Vagina (tissue), 2 donors: ENCODE results near the gene ABHD2.

ENCODE experiments used
- CTCF ChIP-seq, 3 experiments: fragments of 450-650 bp in 2 of 3; fragments of 200-600 bp in 1 of 3; sonication (generic) in 1 of 3; IDR thresholded peaks; one replicate each; pipeline ENCODE4 v1.5.1; 2017 to 2019; ENCODE audit warnings: antibody characterized with exemption in 3 of 3, mild to moderate bottlenecking in 2 of 3, moderate library complexity in 2 of 3
- POLR2AphosphoS5 ChIP-seq, 2 donors: sonication (generic); formaldehyde crosslinking; IDR thresholded peaks; one replicate each; pipeline ENCODE4 v1.9.0; 2017; ENCODE audit warnings: antibody characterized with exemption in 2 of 2, mild to moderate bottlenecking in 2 of 2, low read depth in 1 of 2; ENCODE audit not compliant: insufficient read depth in 1 of 2

DNA sequence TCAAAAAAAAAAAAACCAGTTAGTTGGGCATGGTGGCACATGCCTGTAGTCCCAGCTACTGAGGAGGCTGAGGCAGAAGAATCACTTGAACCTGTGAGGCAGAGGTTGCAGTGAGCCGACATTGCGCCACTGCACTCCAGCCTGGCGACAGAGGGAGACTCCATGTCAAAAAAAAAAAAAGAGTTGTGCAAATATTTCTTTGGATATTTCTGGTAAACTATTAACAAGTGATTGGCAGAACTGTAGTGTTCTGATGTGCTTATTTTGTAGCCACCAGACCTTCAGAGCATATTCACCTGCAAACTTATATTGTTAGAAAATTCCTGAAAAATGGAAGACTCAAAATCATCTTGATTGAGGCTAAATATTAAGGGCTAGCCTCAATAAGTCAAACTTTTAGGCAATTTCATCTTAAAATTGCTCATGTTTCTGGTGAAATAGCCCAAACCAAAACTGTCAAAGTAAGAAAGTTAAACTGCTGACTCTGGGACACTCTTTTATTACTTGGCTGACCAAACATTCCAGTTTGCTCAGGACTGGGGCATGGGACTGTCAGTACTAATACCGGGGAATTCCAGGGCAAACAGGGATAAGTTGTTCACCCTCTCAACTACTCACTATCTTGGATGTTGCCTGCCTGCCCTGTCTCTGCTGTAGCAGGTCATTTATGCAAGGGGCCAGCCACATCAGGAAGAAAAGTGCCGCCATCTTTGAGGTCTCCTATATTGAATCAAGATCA lies 37.0 kb downstream of the ABHD2 start:
- no peak for TF ChIP-seq POLR2AphosphoS5 (IDR thresholded peaks at IDR 0.05; ENCODE audit: insufficient read depth in 1 of 2, low read depth in 1 of 2)
- no peak for TF ChIP-seq CTCF (IDR thresholded peaks at IDR 0.05)
